Renal cortex interstitium (tissue), 11 donors: ENCODE data around the gene SLC29A4. TPM values are rescaled to one million over a fixed set of nuclear protein-coding genes. Genes with fewer than 3 reads are reported as not detected.
A peak's percentile ranks its signal among the peaks of the same experiment; 100 is the strongest.
"Not testable (repeated sequence)": the region's sequence is repeated elsewhere in the genome, so short reads cannot be mapped to it uniquely, and the experiment has no call there.

Source experiments
- DNase-seq, 11 donors: peaks; one replicate each; pipeline ENCODE4 v3.0.0-alpha.2; 2013; ENCODE audit warnings: low read depth in 9 of 11, low spot score in 4 of 11; ENCODE audit errors: extremely low read depth in 1 of 11
- polyA plus RNA-seq, 3 donors: library from polyadenylated mRNA; unstranded; fragments of 120-200 nt; gene quantifications; one replicate each; pipeline ENCODE4 v1.2.1, GENCODE V29; 2013; ENCODE audit not compliant: insufficient read length in 3 of 3

Gene SLC29A4
- polyA plus RNA-seq, 3 donors, result 18.6 to 24.0 (median 23.0) TPM

DNA sequence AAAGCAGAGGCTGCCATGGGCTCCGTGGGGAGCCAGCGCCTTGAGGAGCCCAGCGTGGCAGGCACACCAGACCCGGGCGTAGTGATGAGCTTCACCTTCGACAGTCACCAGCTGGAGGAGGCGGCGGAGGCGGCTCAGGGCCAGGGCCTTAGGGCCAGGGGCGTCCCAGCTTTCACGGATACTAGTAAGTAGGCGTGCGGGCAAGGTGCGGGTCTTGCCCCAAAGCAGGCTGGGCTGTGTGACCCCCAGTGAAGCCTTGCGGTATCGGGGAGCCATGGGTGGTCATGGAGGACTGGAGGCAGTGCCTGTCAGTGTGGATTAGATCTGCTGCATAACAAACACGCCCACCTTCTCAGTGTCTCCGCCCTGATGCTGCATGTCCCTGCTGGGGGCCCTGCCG is 5.1 kb downstream of the SLC29A4 start:
- no peak for DNase-seq

DNA sequence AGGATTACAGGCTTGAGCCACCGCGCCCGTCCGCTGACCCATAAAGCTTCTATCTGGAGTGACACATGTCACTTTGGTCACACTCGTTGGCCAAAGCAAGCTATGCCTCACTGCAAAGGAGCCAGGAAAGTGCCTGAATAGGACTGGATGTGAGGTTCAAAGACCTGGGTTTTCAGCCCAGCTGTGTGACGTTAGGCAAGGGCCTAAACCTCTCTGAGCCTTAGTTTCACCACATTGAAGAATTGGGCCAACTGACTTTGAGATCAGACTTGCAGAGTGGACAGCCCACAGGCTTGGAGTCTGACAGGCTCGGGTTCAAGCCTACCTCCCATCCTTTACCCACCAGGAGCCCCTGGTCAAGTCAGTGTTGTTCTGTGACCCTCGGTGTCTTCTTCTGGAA is 5.8 kb downstream of the SLC29A4 start:
- DNase-seq, result not testable (repeated sequence)

DNA sequence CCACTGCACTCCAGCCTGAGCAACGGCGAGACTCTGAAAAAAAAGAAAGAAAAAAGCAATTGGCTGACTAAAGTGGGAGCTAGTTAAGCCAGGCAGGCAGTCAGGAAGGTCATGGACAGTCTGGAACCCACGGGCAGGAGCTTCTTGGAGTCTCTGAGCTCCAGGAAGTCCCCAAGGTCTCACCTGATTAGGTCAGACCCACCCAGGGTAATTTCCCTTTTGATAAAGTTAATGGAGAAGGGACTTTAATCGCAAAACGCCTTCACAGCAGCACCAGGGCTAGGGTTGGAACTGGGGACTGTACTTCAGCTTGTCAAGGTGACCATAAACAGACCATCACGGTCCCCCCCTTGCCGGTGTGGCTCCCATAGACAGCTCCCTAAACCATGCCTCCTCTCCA is 6.6 kb downstream of the SLC29A4 start:
- no peak for DNase-seq

DNA sequence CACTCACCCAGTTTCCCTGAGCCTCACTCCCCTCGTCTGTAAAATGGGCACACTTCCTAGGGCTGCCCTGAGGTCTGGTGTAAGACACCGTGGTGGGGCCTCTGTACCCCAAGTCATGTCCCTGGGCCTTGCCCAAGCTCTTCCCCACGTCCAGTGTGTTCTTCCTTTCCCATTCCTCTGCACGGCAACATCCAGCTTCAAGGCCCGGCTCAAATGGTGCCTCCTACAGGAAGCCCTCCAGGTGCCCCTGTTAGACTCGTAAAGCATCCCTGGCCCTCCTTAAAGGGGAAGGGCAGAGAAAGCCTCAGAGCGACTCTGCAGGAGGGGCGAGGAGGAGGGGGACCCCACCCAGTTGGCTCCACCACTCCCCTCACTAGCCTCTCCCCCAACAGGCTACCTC is 8.6 kb downstream of the SLC29A4 start:
- DNase-seq, result no peak

DNA sequence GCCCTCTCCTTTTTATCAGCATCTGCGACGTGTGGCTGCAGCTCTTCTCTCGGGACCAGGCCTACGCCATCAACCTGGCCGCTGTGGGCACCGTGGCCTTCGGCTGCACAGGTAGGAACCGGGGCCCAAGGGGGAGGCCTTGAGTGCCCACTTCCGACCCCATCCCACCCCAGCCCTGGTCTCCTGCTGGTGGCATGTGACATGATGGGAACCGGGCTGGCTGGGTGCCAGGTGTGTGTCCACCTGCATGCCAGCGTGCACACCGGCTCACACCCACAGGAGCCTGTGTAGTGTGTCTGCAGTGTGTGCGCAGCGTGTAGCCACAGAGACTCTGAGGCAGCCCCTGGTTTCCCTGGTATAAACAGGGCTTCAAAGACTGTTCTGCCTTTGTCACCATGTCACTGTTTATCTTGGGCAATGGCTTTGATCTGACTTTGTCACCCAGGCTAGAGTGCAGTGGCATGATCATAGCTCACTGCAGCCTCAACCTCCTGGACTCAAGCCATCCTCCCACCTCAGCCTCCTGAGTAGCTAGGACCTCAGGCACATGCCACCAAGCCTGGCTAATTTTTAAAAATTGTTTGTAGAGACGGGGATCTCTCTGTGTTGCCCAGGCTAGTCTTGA is 9.1 kb downstream of the SLC29A4 start:
- DNase-seq, result not testable (repeated sequence)

DNA sequence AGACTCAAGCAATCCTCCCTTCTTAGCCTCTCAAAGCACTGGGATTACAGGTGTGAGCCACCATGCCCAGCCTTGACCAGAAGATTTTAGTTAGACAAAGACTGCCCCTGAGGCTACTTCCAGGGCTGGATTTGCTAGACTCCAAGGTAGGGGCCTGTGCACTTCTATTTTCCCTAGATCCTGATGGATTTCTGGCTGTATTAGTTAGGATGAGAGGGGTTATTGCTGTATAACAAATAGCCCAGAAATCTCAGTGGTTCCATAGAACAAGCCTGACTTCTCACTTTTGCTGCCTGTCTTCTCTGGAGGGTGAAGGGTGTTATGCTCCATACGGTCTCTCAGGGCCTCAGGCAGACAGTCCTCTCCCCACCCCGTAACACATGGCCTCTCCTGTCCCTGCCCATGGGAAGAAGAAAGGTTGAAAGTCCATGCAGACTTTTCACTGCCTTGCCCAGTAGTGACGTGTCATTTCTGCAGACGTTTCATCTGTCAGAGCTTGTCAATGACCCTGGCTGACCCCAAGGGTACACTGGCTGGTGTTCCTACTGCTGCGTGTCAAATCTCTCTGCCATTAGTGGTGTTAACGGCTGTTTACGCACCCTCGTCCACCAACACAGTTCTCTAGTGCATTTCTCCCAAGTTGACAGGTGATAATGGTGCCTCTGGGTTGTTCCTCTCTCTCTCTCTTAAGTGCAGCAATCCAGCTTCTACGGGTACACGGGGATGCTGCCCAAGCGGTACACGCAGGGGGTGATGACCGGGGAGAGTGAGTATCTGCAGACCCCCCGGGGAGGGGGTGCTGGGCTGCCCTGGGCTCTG is 11.6 kb downstream of the SLC29A4 start:
- DNase-seq, result no peak

DNA sequence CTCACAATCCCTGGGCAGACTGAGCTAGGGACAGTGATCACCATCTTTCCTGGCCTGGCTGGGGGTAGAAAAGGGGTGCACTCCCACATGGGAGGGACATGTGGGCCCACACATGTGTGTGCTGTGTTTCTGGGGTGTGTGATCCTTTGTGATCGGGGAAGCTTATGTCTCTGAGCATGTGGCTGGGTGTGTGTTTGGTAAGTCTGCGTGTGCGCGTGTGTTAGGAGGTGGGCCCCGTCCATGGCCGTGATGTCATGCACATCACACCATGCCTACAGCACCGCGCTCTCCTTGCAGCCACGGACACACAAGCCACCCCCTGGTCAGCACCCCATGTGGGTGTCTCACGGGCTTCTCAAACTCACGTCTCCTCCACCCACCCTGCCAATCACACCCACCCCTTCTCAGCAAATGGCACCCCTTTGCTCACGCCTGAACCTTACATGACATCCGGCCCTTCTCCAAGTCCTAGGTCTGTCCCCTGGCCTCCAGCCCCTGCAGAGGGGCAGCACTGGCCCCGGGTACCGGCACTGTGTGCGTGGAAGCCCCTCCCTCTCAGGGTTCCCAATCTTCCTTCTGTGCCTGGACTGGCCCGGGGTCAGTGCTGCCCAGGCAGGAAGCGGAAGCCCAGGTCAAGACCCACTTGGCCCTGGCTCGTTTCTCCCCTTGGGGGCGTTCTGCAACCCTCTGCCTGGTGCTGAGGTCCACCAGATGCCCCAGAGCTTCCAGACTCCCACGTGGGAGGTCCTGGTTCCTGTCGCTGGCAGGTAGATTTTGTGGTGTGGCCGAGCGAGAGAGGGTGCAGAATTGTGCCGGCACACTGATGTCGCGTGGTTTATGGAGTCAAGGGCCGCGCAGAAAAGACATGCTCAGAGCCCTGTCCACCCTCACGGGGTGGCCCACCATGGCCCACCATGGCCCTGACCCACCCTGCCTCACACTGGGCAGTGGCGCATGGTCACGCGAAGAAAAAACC is 12.6 kb downstream of the SLC29A4 start:
- DNase-seq, result no peak

DNA sequence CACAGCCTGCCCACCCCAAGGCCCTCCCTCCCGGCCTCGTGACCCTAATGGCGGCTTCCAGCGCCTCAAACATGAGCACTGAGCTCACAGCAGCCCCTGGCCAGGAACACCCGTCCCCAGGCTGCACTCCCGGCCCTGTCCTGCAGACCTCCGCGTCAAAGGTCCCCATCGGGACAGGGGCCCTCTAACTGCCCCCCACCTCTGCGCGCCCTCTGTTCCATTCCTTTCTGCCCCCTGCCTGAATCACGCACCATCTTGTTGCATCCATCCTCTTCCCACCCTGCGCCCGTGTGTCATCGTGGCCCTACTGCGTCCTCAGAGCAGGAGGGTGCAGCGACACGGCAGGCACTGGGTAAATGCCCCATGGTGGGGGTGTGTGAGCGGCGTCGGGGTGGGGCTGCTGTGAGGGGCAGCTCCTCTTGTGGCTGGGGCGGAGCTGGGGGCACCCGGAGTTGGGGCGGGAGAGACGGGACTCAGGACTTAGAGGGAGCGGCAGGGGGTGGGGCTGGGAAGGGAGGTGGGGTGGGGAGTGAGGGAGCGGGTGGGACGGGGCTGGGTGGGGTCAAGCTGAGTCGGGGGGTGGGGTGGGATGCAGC is 13.4 kb downstream of the SLC29A4 start:
- DNase-seq, result no peak

DNA sequence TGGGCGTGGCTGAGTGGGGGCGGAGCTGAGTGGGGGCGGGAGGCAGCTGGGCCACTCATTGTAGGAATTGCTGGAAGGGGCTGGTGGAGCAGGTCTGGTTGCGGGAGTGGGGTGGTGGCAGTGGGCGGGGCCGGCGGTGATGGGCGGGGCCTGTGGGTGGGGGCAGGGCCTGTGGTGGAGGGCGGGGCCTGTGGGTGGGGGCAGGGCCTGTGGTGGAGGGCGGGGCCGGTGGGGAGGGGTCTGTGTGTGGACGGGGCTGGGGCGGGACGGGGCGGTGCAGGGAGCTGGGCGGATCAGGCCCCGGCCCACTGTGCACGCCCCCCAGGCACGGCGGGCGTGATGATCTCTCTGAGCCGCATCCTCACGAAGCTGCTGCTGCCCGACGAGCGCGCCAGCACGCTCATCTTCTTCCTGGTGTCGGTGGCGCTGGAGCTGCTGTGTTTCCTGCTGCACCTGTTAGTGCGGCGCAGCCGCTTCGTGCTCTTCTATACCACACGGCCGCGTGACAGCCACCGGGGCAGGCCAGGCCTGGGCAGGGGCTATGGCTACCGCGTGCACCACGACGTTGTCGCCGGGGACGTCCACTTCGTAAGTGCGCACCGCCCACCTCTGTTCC is 14.0 kb downstream of the SLC29A4 start:
- DNase-seq, result peak in 1 of 11 donors; percentile 8

DNA sequence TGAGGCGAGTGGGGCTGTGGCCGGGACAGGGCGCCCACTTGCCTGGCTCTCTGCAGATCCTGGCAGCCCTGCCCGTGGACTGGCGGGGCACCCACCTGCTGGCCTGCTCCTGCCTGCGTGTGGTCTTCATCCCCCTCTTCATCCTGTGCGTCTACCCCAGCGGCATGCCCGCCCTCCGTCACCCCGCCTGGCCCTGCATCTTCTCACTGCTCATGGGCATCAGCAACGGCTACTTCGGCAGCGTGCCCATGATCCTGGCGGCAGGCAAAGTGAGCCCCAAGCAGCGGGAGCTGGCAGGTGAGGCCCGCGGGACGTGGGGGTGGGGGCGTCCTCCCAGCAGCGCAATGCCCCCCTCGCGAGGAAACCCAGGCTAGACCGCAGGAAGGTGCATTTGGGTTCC is 17.6 kb downstream of the SLC29A4 start:
- no peak for DNase-seq

DNA sequence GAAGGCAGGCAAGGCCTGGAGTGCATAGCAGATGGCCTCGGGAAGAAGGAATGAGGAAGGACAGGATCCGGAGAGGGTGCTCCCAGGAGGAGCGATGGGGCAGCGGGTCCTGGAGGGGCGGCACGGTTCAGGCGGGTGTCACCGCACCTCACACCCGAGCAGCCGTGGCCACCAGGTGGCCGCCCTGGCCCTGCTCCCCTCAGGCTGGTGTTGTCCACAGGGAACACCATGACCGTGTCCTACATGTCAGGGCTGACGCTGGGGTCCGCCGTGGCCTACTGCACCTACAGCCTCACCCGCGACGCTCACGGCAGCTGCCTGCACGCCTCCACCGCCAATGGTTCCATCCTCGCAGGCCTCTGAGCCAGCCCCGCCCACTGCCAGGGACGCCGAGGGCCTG is 19.8 kb downstream of the SLC29A4 start:
- DNase-seq, result no peak

DNA sequence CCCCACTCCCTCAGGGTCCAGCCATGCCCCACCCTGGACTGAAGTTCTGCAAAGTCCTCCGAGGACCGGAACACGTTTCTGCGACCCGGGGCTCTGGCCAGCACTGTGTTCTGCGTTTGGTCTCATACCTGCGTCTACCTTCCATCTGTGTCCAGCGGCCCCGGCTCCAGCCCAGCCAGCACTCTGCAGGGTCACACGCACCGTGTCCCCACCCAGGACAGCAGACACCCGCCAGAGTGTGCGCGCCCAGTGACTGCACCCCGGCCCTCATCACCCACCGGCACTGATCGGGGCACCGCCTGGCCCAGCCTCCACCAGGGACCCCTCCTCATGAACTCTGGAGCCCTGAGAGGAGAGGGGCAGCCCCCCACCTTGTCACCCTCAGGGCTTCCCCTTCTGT is 20.3 kb downstream of the SLC29A4 start:
- no peak for DNase-seq

DNA sequence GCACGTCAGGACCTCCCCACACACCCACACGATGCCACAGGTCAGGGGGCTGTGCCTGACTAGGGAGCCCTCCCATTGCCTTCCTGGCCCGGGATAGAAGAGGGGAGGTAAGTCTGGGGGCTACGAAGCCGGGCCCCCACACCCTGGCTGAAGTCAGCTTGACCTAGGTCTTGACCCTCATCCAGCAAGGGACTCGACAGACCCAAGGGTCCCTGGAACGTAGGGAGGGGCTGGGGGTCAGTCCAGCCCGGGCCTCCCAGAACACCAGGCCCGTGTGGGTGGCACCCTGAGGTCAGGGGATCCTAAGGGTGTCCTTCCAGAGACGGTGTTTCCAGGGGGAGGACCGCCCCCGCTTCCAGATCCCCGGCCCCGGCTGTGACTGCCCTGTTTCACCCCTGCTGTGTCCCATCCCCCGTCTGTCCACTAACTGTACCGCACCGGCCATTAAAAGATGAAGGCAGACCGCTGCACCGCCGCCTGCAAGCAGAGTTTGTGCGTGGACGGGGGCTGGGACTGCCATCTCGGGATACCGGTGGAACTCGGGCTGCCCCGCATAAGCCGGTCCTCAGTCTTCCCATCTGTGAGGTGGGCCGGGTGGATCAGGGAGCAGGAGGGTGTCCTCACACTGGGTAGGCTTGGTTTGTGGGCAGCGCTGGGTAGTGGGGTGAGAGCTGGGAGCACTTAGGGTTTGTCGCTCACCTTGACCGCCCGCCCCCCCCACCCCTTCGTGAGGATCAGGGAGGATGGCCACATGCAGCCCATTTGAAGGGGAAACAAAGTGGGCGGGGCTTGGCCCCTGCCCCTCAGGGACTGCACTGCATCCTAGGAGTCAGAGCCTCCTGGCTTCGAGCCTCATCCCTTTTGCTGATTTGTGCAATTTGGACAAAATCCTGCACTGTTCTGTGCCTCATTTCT is 21.1 kb downstream of the SLC29A4 start:
- no peak for DNase-seq

DNA sequence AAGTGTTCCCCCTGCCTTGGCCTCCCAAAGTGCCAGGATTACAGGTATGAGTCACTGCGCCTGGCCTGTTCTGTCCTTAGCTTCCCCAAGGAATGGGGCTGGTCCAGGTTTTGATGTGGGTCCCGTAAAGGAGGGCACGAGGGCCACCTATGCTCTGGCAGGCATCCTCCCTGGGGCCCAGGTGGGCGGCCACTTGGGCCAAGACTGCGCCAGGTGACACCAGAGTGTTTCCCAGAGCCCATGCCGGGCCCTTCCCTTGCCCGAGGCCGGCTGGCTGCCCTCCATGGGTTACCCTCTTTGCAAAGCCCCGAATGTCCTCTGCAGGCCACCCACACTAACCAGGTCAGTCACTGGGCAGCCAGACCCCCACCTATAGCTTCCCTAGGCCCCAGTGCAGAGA is 22.3 kb downstream of the SLC29A4 start:
- DNase-seq, result not testable (repeated sequence)

DNA sequence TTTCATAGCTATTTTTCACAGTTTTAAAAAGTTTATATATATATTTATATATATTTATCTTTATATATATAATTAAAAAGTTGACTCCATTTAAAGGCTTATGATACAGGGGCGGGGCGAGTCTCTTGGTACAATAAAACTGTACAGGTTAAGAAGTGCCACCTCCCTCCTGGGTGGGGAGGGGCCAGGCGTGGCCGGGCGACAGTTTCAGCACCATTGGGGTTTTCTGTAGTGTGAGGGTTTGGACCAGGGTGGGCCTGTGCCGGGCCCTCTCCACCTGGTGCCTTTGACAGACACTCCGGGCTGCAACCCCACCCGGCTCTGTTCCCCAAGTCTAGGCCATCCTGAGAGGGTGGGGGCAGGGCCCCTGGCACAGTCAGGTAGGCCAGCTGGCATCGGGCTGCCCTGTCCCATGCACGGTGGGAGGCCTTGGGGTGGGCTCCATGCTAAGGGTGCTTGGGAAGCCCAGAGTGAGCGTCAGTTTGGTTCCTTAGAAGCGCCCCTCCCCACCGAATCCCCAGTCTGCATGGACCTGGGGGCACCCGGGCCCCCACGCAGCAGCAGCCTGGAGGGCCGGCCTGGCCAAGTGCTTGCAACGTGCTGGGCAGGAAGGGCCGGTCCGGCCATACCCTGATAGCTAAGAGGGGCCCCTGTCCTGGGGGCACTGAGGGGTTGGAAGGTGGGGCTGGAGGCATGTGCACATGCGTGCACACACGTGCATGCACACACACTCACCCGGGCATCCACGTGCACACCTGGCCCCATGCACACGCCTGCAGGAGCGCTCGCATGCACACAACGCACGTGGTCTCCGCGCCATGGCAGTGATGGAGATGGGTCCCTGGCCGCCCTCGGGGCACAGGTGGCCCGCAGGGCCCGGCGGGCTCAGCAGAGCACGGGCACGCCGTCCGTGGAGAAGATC is 24.7 kb downstream of the SLC29A4 start:
- DNase-seq, result not testable (repeated sequence)

DNA sequence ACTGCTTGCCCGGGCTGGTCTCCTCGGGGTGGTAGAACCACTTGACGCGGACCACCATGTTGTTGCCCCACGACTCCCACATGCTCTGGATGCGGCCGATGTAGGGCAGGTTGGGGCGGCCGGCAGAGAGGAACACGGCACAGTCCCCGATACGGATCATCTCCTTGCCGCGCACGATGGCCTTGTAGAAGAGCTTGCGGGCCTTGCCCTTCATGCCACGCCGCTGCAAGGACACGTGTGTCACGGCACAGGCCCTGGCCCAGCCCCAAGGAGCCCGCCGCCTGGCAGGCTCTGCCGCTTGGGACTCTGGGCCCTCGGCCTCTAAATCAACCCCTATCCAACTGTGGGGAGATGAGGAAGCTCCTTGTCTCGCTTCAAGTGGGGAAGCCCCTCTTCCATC is 26.4 kb downstream of the SLC29A4 start:
- DNase-seq, result no peak
